SJCRH30 (cell line): ENCODE measurements around the gene RUNX2. TPM values are rescaled to one million over a fixed set of nuclear protein-coding genes. Genes with fewer than 3 reads are reported as not detected.
A peak's percentile ranks its signal among the peaks of the same experiment; 100 is the strongest.
"Not testable (repeated sequence)": the region's sequence is repeated elsewhere in the genome, so short reads cannot be mapped to it uniquely, and the experiment has no call there.

Experiments used
- DNase-seq, 2 experiments: peaks; one replicate each; pipeline ENCODE4 v3.0.0-alpha.2; 2015 to 2020
- H3K27ac ChIP-seq: fragments of 250-450 bp; sonication (Bioruptor Pico); 2 replicates; pipeline ENCODE4 v1.5.1; 2020; ENCODE audit warnings: mild to moderate bottlenecking, moderate library complexity
- H3K27me3 ChIP-seq: fragments of 250-450 bp; sonication (Bioruptor Pico); 2 replicates; pipeline ENCODE4 v1.5.1; 2020; ENCODE audit warnings: mild to moderate bottlenecking, moderate library complexity
- H3K36me3 ChIP-seq: fragments of 250-450 bp; sonication (Bioruptor Pico); 2 replicates; pipeline ENCODE4 v1.5.1; 2020; ENCODE audit warnings: mild to moderate bottlenecking, moderate library complexity
- H3K4me1 ChIP-seq: fragments of 250-450 bp; sonication (Bioruptor Pico); 2 replicates; pipeline ENCODE4 v1.5.1; 2020; ENCODE audit warnings: mild to moderate bottlenecking, moderate library complexity
- H3K4me3 ChIP-seq: fragments of 250-450 bp; sonication (Bioruptor Pico); 2 replicates; pipeline ENCODE4 v1.5.1; 2020; ENCODE audit warnings: mild to moderate bottlenecking, moderate library complexity
- H3K9me3 ChIP-seq: fragments of 250-450 bp; sonication (Bioruptor Pico); replicated peaks from 2 replicates; pipeline ENCODE4 v1.5.1; 2020; ENCODE audit warnings: mild to moderate bottlenecking, moderate library complexity
- total RNA-seq: library from RNA; depleted of rRNA; stranded (reverse); fragments of >200 nt; shearing (Covaris generic); gene quantifications from 2 replicates; pipeline ENCODE4 v1.2.3, GENCODE V29; 2014; rRNA removed

The RUNX2 gene
- 46.1 and 50.5 TPM in 2 replicates for total RNA-seq

- peak; percentile 66 to 84 for DNase-seq
- Histone ChIP-seq H3K27me3 (no peaks in the 10 kb centered on the region), H3K4me1 (peaks cover 52% of the 10 kb centered on the region), H3K27ac (peak within 1 kb of the TSS; percentile 89), H3K36me3 (peaks cover 39% of the 10 kb centered on the region), H3K9me3 (no peaks in the 10 kb centered on the region), H3K4me3 (peak within 1 kb of the TSS; percentile 61)
These were observed at the start of gene RUNX2 for GRCh38 chr6:45327956-45328522. TSS of gene RUNX2 (plus strand) at chr6:45328330. CDS start at chr6:45328727, 397 bp downstream.

- Histone ChIP-seq H3K4me1 (no peaks in the 10 kb centered on the region), H3K36me3 (no peaks in the 10 kb centered on the region), H3K27ac (no peak overlapping the region), H3K27me3 (no peaks in the 10 kb centered on the region), H3K4me3 (no peak overlapping the region), H3K9me3 (no peaks in the 10 kb centered on the region; the same call in 1 of the 2 replicates)
- DNase-seq = peak in 1 of 2 experiments; percentile 9
These were observed 49.8 kb upstream of the RUNX2 start for GRCh38 chr6:45278367-45278766.

GRCh38 chr6:45286707-45287106, 41.4 kb upstream of the RUNX2 start:
- DNase-seq, H3K4me3 ChIP-seq, H3K27ac ChIP-seq, H3K27me3 ChIP-seq, H3K9me3 ChIP-seq, H3K4me1 ChIP-seq, H3K36me3 ChIP-seq: not testable (repeated sequence)

GRCh38 chr6:45289751-45290514, 38.2 kb upstream of the RUNX2 start:
- Histone ChIP-seq H3K27me3 (no peaks in the 10 kb centered on the region), H3K4me1 (no peaks in the 10 kb centered on the region)

GRCh38 chr6:45293306-45293705, 34.8 kb upstream of the RUNX2 start:
- H3K36me3 ChIP-seq = no peaks in the 10 kb centered on the region
- H3K27me3 ChIP-seq = no peaks in the 10 kb centered on the region

More at GRCh38 chr6:45289751-45290514, 38.2 kb upstream of the RUNX2 start:
- H3K4me3 ChIP-seq = no peak overlapping the region
- H3K36me3 ChIP-seq = no peaks in the 10 kb centered on the region
- H3K27ac ChIP-seq = no peak overlapping the region
- H3K9me3 ChIP-seq = peaks cover 2% of the 10 kb centered on the region; the same call in 1 of the 2 replicates
- DNase-seq = no peak

GRCh38 chr6:45294065-45294701, 33.9 kb upstream of the RUNX2 start:
- not testable (repeated sequence) for H3K27ac ChIP-seq, H3K9me3 ChIP-seq, H3K4me3 ChIP-seq, H3K27me3 ChIP-seq, H3K36me3 ChIP-seq, DNase-seq, H3K4me1 ChIP-seq

More at GRCh38 chr6:45293306-45293705, 34.8 kb upstream of the RUNX2 start:
- no peak overlapping the region for H3K27ac ChIP-seq
- DNase-seq = no peak
- H3K9me3 ChIP-seq = no peaks in the 10 kb centered on the region
- no peak overlapping the region for H3K4me3 ChIP-seq
- H3K4me1 ChIP-seq = no peaks in the 10 kb centered on the region

GRCh38 chr6:45297320-45297719, 30.8 kb upstream of the RUNX2 start:
- no peaks in the 10 kb centered on the region for H3K4me1 ChIP-seq
- H3K27me3 ChIP-seq = no peaks in the 10 kb centered on the region
- H3K36me3 ChIP-seq = no peaks in the 10 kb centered on the region
- no peaks in the 10 kb centered on the region for H3K9me3 ChIP-seq
- no peak overlapping the region for H3K4me3 ChIP-seq
- DNase-seq = no peak
- no peak overlapping the region for H3K27ac ChIP-seq

GRCh38 chr6:45299096-45299581, 29.0 kb upstream of the RUNX2 start:
- no peaks in the 10 kb centered on the region for H3K36me3 ChIP-seq
- no peak overlapping the region for H3K4me3 ChIP-seq
- no peaks in the 10 kb centered on the region for H3K9me3 ChIP-seq
- H3K4me1 ChIP-seq = no peaks in the 10 kb centered on the region
- DNase-seq = no peak
- no peaks in the 10 kb centered on the region for H3K27me3 ChIP-seq
- H3K27ac ChIP-seq = no peak overlapping the region

- Histone ChIP-seq H3K27ac (no peak overlapping the region), H3K36me3 (no peaks in the 10 kb centered on the region), H3K27me3 (no peaks in the 10 kb centered on the region), H3K4me3 (no peak overlapping the region), H3K9me3 (no peaks in the 10 kb centered on the region), H3K4me1 (no peaks in the 10 kb centered on the region)
- DNase-seq = no peak
These were observed 27.4 kb upstream of the RUNX2 start for GRCh38 chr6:45300736-45301135.

- no peaks in the 10 kb centered on the region for H3K27me3 ChIP-seq
- no peak for DNase-seq
- H3K4me1 ChIP-seq = no peaks in the 10 kb centered on the region
- H3K9me3 ChIP-seq = no peaks in the 10 kb centered on the region
- H3K36me3 ChIP-seq = no peaks in the 10 kb centered on the region
- no peak overlapping the region for H3K27ac ChIP-seq
- H3K4me3 ChIP-seq = no peak overlapping the region
These were observed 26.6 kb upstream of the RUNX2 start for GRCh38 chr6:45301348-45302142.

GRCh38 chr6:45302832-45303231, 25.3 kb upstream of the RUNX2 start:
- Histone ChIP-seq H3K4me1 (no peaks in the 10 kb centered on the region), H3K9me3 (no peaks in the 10 kb centered on the region), H3K27me3 (no peaks in the 10 kb centered on the region), H3K27ac (no peak overlapping the region), H3K36me3 (no peaks in the 10 kb centered on the region), H3K4me3 (no peak overlapping the region)
- DNase-seq = no peak

GRCh38 chr6:45305546-45305945, 22.6 kb upstream of the RUNX2 start:
- no peak for DNase-seq
- Histone ChIP-seq H3K9me3 (no peaks in the 10 kb centered on the region), H3K27ac (no peak overlapping the region)

GRCh38 chr6:45310118-45310788, 17.9 kb upstream of the RUNX2 start:
- Histone ChIP-seq H3K27me3 (no peaks in the 10 kb centered on the region), H3K9me3 (0 out of 2 replicates have a peak, but pooled peaks cover 3% of the 10 kb centered on the region), H3K36me3 (no peaks in the 10 kb centered on the region; the same call in 1 of the 2 replicates), H3K4me3 (no peak overlapping the region), H3K4me1 (no peaks in the 10 kb centered on the region), H3K27ac (no peak overlapping the region)
- DNase-seq = no peak

More at GRCh38 chr6:45305546-45305945, 22.6 kb upstream of the RUNX2 start:
- no peaks in the 10 kb centered on the region for H3K4me1 ChIP-seq
- H3K4me3 ChIP-seq = no peak overlapping the region
- no peaks in the 10 kb centered on the region for H3K36me3 ChIP-seq
- no peaks in the 10 kb centered on the region for H3K27me3 ChIP-seq

- Histone ChIP-seq H3K4me3 (no peak overlapping the region), H3K36me3 (no peaks in the 10 kb centered on the region; the same call in 1 of the 2 replicates), H3K27ac (no peak overlapping the region), H3K9me3 (0 out of 2 replicates have a peak, but pooled peaks cover 3% of the 10 kb centered on the region), H3K4me1 (no peaks in the 10 kb centered on the region), H3K27me3 (no peaks in the 10 kb centered on the region)
- DNase-seq = no peak
These were observed 14.0 kb upstream of the RUNX2 start for GRCh38 chr6:45314146-45314545.
